SJSA1 (cell line): ENCODE data around the gene DEFB131B. TPM values are rescaled to one million over a fixed set of nuclear protein-coding genes. Genes with fewer than 3 reads are reported as not detected.
"Not testable (repeated sequence)": the region's sequence is repeated elsewhere in the genome, so short reads cannot be mapped to it uniquely, and the experiment has no call there.

Experiments used
- DNase-seq, 2 experiments: peaks; one replicate each; pipeline ENCODE4 v3.0.0-alpha.2; 2015 to 2020; ENCODE audit warnings: low spot score in 2 of 2, low read depth in 1 of 2
- H3K27ac ChIP-seq: fragments of 250-450 bp; sonication (Bioruptor Pico); 2 replicates; pipeline ENCODE4 v1.5.1; 2020; ENCODE audit warnings: mild to moderate bottlenecking, moderate library complexity
- H3K27me3 ChIP-seq: fragments of 250-450 bp; sonication (Bioruptor Pico); replicated peaks from 2 replicates; pipeline ENCODE4 v1.5.1; 2020; ENCODE audit warnings: mild to moderate bottlenecking, moderate library complexity
- H3K36me3 ChIP-seq: fragments of 250-450 bp; sonication (Bioruptor Pico); 2 replicates; pipeline ENCODE4 v1.5.1; 2020; ENCODE audit warnings: mild to moderate bottlenecking
- H3K4me1 ChIP-seq: fragments of 250-450 bp; sonication (Bioruptor Pico); replicated peaks from 2 replicates; pipeline ENCODE4 v1.6.1; 2021; ENCODE audit warnings: mild to moderate bottlenecking
- H3K4me3 ChIP-seq: fragments of 250-450 bp; sonication (Bioruptor Pico); 2 replicates; pipeline ENCODE4 v1.5.1; 2020; ENCODE audit warnings: mild to moderate bottlenecking
- H3K9me3 ChIP-seq: fragments of 250-450 bp; sonication (Bioruptor Pico); replicated peaks from 2 replicates; pipeline ENCODE4 v1.5.1; 2020; ENCODE audit warnings: mild to moderate bottlenecking
- total RNA-seq: library from RNA; depleted of rRNA; stranded (reverse); fragments of >200 nt; shearing (Covaris generic); gene quantifications from 2 replicates; pipeline ENCODE4 v1.2.3, GENCODE V29; 2014; rRNA removed

DEFB131B gene, protein sequence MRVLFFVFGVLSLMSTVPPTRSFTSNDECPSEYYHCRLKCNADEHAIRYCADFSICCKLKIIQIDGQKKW
- total RNA-seq: not detected in 2 replicates

GRCh38 chr11:71878059-71878458 lies at the start of gene DEFB131B:
DEFB131B (plus strand) TSS chr11:71878453; CDS start chr11:71878453, 0 bp downstream.
- not testable (repeated sequence) for H3K4me1 ChIP-seq, H3K27ac ChIP-seq, H3K36me3 ChIP-seq, H3K4me3 ChIP-seq, H3K9me3 ChIP-seq, DNase-seq, H3K27me3 ChIP-seq

GRCh38 chr11:71829247-71829646 lies 49.0 kb upstream of the DEFB131B start:
- H3K27me3 ChIP-seq, H3K36me3 ChIP-seq, H3K9me3 ChIP-seq, DNase-seq, H3K4me3 ChIP-seq, H3K27ac ChIP-seq, H3K4me1 ChIP-seq: not testable (repeated sequence)

DNA sequence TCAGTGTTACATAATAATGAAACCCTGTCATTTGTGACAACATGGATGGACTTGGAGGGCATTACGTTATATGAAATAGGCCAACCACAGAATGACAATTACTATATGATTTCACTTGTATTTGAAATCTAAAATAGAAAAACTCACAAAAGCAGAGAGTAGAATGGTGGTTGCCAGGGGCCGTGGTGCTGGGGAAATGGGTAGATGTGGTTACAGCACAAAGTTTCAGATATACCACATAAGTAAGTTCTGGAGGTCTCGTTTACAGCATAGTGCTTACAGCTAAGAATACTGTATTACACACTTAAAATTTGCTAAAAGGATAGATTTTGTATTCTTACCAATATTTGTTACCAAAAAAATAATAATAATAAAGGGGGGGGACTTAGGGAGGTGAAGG lies 48.6 kb upstream of the DEFB131B start:
- H3K9me3 ChIP-seq, H3K36me3 ChIP-seq: not testable (repeated sequence)

GRCh38 chr11:71832811-71833210 lies 45.4 kb upstream of the DEFB131B start, which contains the start of gene DEFB108B:
DEFB108B (plus strand) TSS chr11:71833200; CDS start chr11:71833200, 0 bp downstream.
- not testable (repeated sequence) for DNase-seq, H3K27me3 ChIP-seq, H3K4me3 ChIP-seq, H3K4me1 ChIP-seq, H3K27ac ChIP-seq, H3K9me3 ChIP-seq, H3K36me3 ChIP-seq

More for the DNA sequence above, 48.6 kb upstream of the DEFB131B start:
- H3K4me3 ChIP-seq, DNase-seq, H3K27ac ChIP-seq, H3K4me1 ChIP-seq, H3K27me3 ChIP-seq: not testable (repeated sequence)

- not testable (repeated sequence) for H3K36me3 ChIP-seq, H3K27me3 ChIP-seq, H3K27ac ChIP-seq, DNase-seq, H3K9me3 ChIP-seq, H3K4me3 ChIP-seq, H3K4me1 ChIP-seq
Measured at GRCh38 chr11:71842720-71843119, 35.5 kb upstream of the DEFB131B start.

- not testable (repeated sequence) for H3K36me3 ChIP-seq, H3K27ac ChIP-seq, DNase-seq, H3K9me3 ChIP-seq, H3K4me1 ChIP-seq, H3K27me3 ChIP-seq, H3K4me3 ChIP-seq
Measured at GRCh38 chr11:71843355-71843754, 34.9 kb upstream of the DEFB131B start.

- Histone ChIP-seq H3K9me3 (no peaks in the 10 kb centered on the region), H3K4me1 (no peaks in the 10 kb centered on the region), H3K27ac (no peak overlapping the region), H3K36me3 (no peaks in the 10 kb centered on the region), H3K27me3 (no peaks in the 10 kb centered on the region), H3K4me3 (no peak overlapping the region)
- DNase-seq: no peak
Measured at GRCh38 chr11:71843858-71844257, 34.4 kb upstream of the DEFB131B start.

- not testable (repeated sequence) for H3K4me1 ChIP-seq, H3K27ac ChIP-seq, H3K4me3 ChIP-seq, DNase-seq, H3K9me3 ChIP-seq, H3K27me3 ChIP-seq, H3K36me3 ChIP-seq
Measured at GRCh38 chr11:71853895-71854294, 24.4 kb upstream of the DEFB131B start.

- not testable (repeated sequence) for H3K9me3 ChIP-seq, H3K27me3 ChIP-seq, H3K4me1 ChIP-seq, H3K4me3 ChIP-seq, H3K36me3 ChIP-seq, H3K27ac ChIP-seq, DNase-seq
Measured at GRCh38 chr11:71855880-71856279, 22.4 kb upstream of the DEFB131B start.

DNA sequence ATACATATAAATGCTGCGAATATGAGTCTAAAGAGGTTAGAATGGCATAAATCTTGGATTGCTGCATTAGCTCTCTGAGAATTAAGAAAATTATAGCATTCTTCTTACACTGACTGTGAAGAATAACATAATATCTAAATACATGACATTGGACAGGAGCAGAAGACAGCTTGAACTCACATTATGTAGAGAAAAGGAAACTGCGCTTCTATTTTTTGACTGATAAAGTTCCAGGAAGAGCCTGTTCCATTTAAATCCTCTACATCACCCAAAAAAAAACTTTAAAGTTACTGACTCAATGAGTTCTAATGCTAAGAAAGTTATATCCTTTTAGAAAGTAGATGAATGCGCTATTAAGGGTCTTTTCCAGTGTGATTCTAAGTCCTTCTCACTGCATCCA lies 17.4 kb upstream of the DEFB131B start:
- not testable (repeated sequence) for H3K4me1 ChIP-seq, H3K4me3 ChIP-seq, H3K36me3 ChIP-seq, H3K27ac ChIP-seq, H3K9me3 ChIP-seq, H3K27me3 ChIP-seq, DNase-seq

GRCh38 chr11:71863978-71864627 lies 14.2 kb upstream of the DEFB131B start:
- H3K9me3 ChIP-seq, H3K4me1 ChIP-seq, H3K27me3 ChIP-seq, H3K4me3 ChIP-seq, H3K36me3 ChIP-seq, H3K27ac ChIP-seq: not testable (repeated sequence)
- DNase-seq: peak; percentile 30 to 41

GRCh38 chr11:71867209-71867608 lies 11.0 kb upstream of the DEFB131B start:
- not testable (repeated sequence) for DNase-seq, H3K27me3 ChIP-seq, H3K4me3 ChIP-seq, H3K36me3 ChIP-seq, H3K27ac ChIP-seq, H3K9me3 ChIP-seq, H3K4me1 ChIP-seq

- not testable (repeated sequence) for H3K4me3 ChIP-seq, H3K9me3 ChIP-seq, H3K27me3 ChIP-seq, DNase-seq, H3K36me3 ChIP-seq, H3K4me1 ChIP-seq, H3K27ac ChIP-seq
Measured at GRCh38 chr11:71869931-71870330, 8.3 kb upstream of the DEFB131B start.

DNA sequence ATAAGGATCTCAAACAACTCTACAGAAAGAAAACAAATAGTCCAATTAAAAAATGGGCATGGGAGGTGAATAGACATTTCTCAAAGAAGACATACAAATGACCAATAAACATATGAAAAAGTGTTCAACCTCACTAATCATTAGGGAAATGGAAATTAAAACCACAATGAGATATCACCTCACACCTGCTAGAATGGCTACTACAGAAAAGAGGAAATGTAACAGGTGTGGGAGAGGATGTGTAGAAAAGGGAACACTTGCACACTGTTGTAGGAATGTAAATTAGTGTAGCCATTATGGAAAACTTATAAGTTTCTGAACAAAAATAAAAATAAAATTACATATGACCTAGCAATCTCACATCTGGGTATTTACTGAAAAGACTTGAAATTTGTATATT lies 7.6 kb upstream of the DEFB131B start:
- not testable (repeated sequence) for H3K4me1 ChIP-seq, H3K27ac ChIP-seq, H3K9me3 ChIP-seq, DNase-seq, H3K4me3 ChIP-seq, H3K36me3 ChIP-seq, H3K27me3 ChIP-seq

DNA sequence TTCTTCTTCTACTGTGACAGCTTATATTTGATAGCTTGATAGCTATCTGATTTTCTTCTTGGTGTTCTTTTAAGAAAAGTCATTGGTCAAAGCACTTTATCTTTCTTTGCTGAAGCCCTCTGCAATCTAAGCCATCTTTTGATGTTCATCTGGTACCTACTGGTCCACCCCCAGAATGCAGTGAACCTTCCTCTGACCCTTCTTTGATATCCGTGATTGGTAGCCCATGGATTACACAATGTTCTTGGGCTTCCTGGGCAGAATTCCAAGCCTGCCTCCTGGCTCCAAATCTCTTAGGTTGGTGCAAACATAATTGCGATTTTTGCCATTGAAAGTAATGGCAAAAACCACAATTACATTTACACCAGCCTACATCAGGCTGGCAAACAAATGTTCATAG lies 2.0 kb upstream of the DEFB131B start:
- H3K9me3 ChIP-seq, H3K36me3 ChIP-seq, H3K27me3 ChIP-seq, H3K27ac ChIP-seq, H3K4me3 ChIP-seq, DNase-seq, H3K4me1 ChIP-seq: not testable (repeated sequence)
